AG20443 (cell line): ENCODE measurements around the gene P2RY6.
A peak's percentile ranks its signal among the peaks of the same experiment; 100 is the strongest.

ENCODE experiments used
- DNase-seq: peaks from one replicate; pipeline ENCODE4 v3.0.0; 2012; ENCODE audit warnings: low spot score, mixed read lengths

P2RY6 gene

GRCh38 chr11:73281201-73281741 lies 9.1 kb downstream of the P2RY6 start:
- no peak for DNase-seq

- DNase-seq, result no peak
Observed at GRCh38 chr11:73281796-73282660, 9.9 kb downstream of the P2RY6 start.

- no peak for DNase-seq
Observed at GRCh38 chr11:73283276-73284000, 11.3 kb downstream of the P2RY6 start.

GRCh38 chr11:73284106-73284505 lies 12.0 kb downstream of the P2RY6 start:
- DNase-seq, result no peak

DNA sequence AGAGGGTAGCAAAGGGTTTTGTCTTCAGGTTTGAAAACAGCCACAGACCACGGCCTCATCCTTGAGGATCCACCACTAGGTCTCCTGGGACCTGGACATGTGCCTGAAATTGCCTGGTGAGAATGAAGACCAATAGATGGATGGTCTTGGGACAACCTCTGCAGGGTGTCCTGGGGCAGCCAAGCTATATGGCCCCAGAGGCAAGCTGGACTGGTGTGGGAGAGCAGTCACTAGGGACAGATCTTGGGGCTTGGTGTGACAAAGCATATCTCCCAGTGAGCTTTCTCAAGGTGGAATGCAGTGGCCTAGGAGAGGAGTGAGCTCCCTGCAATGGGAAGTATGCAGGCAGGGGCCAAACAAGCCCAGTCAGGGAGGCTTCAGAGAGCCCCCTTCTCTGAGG lies 13.6 kb downstream of the P2RY6 start:
- no peak for DNase-seq

DNA sequence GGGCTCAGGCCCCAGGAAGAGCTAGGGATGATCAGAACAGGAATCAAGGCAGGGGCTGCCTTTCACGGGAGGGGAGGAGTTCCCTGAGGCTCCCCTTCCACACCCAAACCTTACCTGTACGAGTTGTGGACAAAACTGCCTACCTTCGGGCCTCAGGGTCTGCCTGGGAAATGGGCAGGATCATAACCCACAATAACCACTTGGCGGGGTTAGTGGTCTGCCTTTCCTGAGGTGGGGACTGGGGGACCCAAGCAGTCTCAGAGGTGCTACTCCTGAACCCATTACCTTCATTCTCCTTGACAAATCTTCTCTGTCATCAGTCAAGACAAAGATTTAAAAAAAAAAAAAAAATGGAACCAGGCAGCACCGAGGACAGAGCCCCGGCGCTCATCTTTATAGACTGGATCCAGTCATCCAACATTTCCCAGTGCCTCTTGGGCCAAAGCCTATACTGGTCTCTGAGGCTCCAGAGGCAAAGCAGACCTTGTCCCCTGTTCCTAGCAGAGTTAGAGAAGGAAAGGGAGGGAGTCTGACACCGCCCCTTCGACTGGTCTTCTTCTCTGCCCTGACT lies 14.2 kb downstream of the P2RY6 start:
- no peak for DNase-seq

DNA sequence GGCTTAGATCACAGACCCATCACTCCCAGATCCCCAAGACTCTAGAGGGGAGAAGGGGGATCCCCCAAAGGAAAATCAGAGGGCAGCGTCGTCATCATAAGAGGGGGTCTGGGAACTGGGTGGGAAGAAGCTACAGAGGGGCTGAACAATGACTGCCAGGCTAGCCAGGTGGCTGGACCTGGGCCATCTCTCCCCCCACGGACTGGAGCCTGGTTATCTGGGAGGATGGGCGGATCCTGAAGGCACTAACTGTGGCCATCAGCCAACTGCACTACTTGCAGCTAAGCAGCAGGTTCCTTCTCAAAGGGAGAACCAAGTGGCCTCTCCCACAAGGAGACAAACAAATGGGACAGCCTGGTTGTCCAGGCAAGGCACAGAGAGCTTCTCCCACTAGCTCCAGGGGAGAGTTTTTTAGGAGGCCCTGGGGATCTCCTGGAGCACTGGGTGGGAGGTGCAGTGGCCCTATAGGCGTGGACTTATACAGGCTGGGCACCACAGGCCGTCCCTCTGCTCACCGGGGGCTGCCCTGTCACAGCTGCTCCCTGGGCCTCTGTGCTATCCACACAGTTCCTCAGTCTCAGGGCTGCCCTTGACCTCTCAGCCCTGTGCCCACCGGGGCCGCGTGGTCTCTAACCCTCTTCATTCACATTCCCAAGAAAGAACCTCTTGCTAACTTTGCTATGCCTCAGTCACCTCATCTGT lies 15.4 kb downstream of the P2RY6 start:
- no peak for DNase-seq

- no peak for DNase-seq
Observed at GRCh38 chr11:73288192-73288872, 16.2 kb downstream of the P2RY6 start.

DNA sequence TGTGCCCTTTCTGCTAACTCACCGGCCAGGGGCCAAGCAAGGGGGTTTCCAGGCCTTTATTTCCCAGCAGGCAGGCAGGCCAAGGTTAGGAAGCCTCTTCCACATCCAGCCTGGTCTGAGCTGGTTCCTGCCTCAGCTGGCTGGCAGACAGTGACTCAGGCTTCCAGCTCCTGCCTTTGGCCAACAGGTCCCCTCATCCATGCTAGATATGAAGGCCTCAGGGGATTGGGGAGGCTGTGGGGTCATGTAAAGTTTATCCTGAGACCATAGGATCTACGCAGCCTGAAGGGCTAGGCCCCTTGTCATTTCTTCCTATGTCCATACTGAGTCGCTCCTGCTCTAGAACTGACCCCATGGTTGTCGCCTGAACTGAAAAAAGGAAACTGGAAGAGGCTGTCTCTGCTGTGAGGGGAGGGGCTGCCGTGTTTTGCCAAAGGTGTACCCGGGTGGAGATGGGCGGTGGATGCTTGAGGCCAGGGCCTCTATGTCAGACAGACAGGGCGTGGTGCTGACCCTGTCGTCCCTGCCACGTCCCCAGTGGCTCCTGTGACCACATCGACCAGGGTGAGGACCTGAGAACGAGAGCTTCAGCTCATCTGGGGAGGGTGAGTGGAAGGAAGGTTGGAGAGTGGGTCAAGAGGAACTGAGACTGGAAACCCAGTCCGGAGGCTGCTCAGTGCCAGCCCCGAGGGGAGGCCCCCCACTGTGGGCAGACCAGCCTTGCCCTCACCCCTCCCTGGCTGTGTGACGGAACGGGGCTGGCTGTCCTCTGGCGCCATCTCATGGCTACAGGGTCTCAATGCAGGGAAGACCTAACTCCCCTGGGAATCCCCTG lies 17.0 kb downstream of the P2RY6 start:
- peak; percentile 90 for DNase-seq

GRCh38 chr11:73290536-73290935 lies 18.4 kb downstream of the P2RY6 start:
- DNase-seq, result no peak

- DNase-seq, result no peak
Observed at GRCh38 chr11:73291196-73291595, 19.1 kb downstream of the P2RY6 start.

- no peak for DNase-seq
Observed at GRCh38 chr11:73291781-73292524, 19.8 kb downstream of the P2RY6 start.

DNA sequence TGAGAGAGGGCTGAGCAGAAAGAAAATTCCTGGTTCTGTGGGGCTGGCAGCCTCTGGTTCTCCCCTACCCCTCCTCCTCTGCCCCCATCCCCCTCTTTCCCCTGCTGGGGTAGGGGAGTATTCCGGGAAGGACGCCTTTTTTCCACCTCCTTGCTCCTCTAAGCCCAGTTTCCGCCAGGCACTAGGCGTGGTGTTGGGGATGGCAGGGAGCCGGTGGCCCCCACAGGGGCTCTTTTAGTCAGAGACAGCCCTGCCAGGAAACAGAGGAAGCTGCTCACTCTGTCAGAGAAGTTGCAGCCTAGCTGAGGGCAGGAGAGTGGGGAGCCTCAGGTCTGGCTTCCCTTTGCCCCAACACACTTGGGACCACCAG lies 20.4 kb downstream of the P2RY6 start:
- DNase-seq, result peak; percentile 47

GRCh38 chr11:73293356-73293936 lies 21.3 kb downstream of the P2RY6 start:
- DNase-seq, result no peak

DNA sequence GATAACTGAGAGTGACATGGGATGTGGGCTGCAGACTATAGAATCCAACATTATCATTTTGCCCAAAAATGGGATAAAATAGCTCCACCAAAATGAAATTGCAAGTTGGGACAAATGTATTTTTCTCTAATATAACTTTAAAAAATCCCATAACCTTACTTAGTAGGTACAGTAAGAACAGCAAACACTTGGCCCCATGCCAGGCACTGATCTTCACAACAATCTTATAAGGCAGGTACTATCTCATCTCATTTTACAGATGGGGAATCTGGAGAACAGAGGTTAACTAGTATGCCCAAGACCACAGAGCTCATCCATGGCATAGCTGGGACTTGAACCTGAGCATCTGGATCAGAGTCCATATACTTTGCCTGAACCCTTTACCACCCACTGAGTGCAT lies 22.5 kb downstream of the P2RY6 start:
- no peak for DNase-seq

GRCh38 chr11:73295241-73295995 lies 23.3 kb downstream of the P2RY6 start:
- peak; percentile 85 for DNase-seq

DNA sequence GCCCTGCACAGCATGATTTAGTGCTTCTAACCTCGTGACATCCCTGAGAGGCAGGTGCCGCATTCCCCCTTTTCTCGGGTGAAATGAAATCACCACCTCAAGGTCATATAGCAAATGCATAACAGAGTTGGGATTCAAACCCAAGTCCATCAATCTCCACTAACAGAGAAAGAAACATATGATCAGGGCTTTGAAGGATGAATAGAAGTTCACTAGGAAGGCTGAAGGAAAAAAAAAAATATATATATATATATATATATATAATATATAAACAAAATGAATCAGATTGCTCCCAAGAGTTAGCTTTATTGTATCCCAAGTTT lies 23.8 kb downstream of the P2RY6 start:
- no peak for DNase-seq

- no peak for DNase-seq
Observed at GRCh38 chr11:73296501-73297230, 24.5 kb downstream of the P2RY6 start.
